HG03571 (cell line): Measurements from ENCODE around the gene PRKACA.

ENCODE experiments used
- ATAC-seq: cut with Tn5 transposase; IDR thresholded peaks from one replicate; pipeline ENCODE4 v1.9.1; 2021; ENCODE audit not compliant: unreplicated experiment

PRKACA gene

GRCh38 chr19:14118165-14119051, 846 bp upstream of the PRKACA start:
- ATAC-seq = no peak

- peak; percentile 3 for ATAC-seq
Observed at GRCh38 chr19:14116918-14117578, 514 bp downstream of the PRKACA start.

- no peak for ATAC-seq
Observed at GRCh38 chr19:14116525-14116917, 1.0 kb downstream of the PRKACA start.

- no peak for ATAC-seq
Observed at GRCh38 chr19:14115756-14116155, 1.8 kb downstream of the PRKACA start.

- no peak for ATAC-seq
Observed at GRCh38 chr19:14114854-14115253, 2.7 kb downstream of the PRKACA start.

GRCh38 chr19:14114439-14114838, 3.1 kb downstream of the PRKACA start:
- ATAC-seq = no peak

- ATAC-seq = no peak
Observed at GRCh38 chr19:14113762-14114414, 3.7 kb downstream of the PRKACA start.

GRCh38 chr19:14112809-14113385, 4.7 kb downstream of the PRKACA start:
- ATAC-seq = no peak

GRCh38 chr19:14112051-14112808, 5.3 kb downstream of the PRKACA start:
- ATAC-seq = no peak

- no peak for ATAC-seq
Observed at GRCh38 chr19:14111486-14111885, 6.1 kb downstream of the PRKACA start.

GRCh38 chr19:14110650-14111049, 6.9 kb downstream of the PRKACA start:
- ATAC-seq = no peak

GRCh38 chr19:14107581-14108461, 9.7 kb downstream of the PRKACA start:
- ATAC-seq = no peak

- ATAC-seq = no peak
Observed at GRCh38 chr19:14106840-14107239, 10.7 kb downstream of the PRKACA start.

GRCh38 chr19:14105680-14106079, 11.9 kb downstream of the PRKACA start:
- no peak for ATAC-seq

- ATAC-seq = no peak
Observed at GRCh38 chr19:14103310-14103709, 14.3 kb downstream of the PRKACA start.

- no peak for ATAC-seq
Observed at GRCh38 chr19:14102756-14103155, 14.8 kb downstream of the PRKACA start.

- no peak for ATAC-seq
Observed at GRCh38 chr19:14102102-14102696, 15.4 kb downstream of the PRKACA start.

- no peak for ATAC-seq
Observed at GRCh38 chr19:14101003-14101545, 16.5 kb downstream of the PRKACA start.

- no peak for ATAC-seq
Observed at GRCh38 chr19:14097532-14098151, 19.9 kb downstream of the PRKACA start.
